Kidney epithelial cell (primary cell): Measurements from ENCODE around the gene OTOGL. TPM values are rescaled to one million over a fixed set of nuclear protein-coding genes. Genes with fewer than 3 reads are reported as not detected.

Experiments
- DNase-seq: peaks from one replicate; pipeline ENCODE4 v3.0.0-alpha.2; 2010; ENCODE audit warnings: low read depth
- H3K27me3 ChIP-seq: 2 replicates; pipeline ENCODE4 v1.6.0; 2011; ENCODE audit warnings: low read length; ENCODE audit not compliant: control insufficient read depth, insufficient read depth
- H3K36me3 ChIP-seq: 2 replicates; pipeline ENCODE4 v1.5.1; 2011; ENCODE audit warnings: low read length; ENCODE audit not compliant: control insufficient read depth, insufficient read depth
- H3K4me3 ChIP-seq: 2 replicates; pipeline ENCODE4 v1.5.1; 2011; ENCODE audit warnings: low read depth, mild to moderate bottlenecking, control low read depth, low read length
- CTCF ChIP-seq: IDR thresholded peaks from 2 replicates; pipeline ENCODE4 v1.5.1; 2011; ENCODE audit warnings: mild to moderate bottlenecking, moderate library complexity, low read length, control low read depth, inconsistent platforms; ENCODE audit not compliant: insufficient read depth, poor library complexity, severe bottlenecking
- total RNA-seq: library from RNA; depleted of rRNA; stranded (reverse); fragments of >200 nt; gene quantifications from 2 replicates; pipeline ENCODE4 v1.2.3, GENCODE V29; 2015

The OTOGL gene
- total RNA-seq, 1 donor from 2014 or later, result 0.33 TPM

- Histone ChIP-seq H3K27me3 (no peaks in the 10 kb centered on the region), H3K36me3 (no peaks in the 10 kb centered on the region), H3K4me3 (no peak overlapping the region)
- no peak for TF ChIP-seq CTCF
- DNase-seq, result no peak
These were observed 216.9 kb downstream of the OTOGL start for GRCh38 chr12:80316222-80316621.

GRCh38 chr12:80317307-80317706 lies 218.0 kb downstream of the OTOGL start:
- TF ChIP-seq CTCF, result no peak
- Histone ChIP-seq H3K36me3 (no peaks in the 10 kb centered on the region), H3K27me3 (no peaks in the 10 kb centered on the region), H3K4me3 (no peak overlapping the region)
- no peak for DNase-seq

- Histone ChIP-seq H3K36me3 (no peaks in the 10 kb centered on the region), H3K27me3 (no peaks in the 10 kb centered on the region), H3K4me3 (no peak overlapping the region)
- no peak for TF ChIP-seq CTCF
- no peak for DNase-seq
These were observed 218.6 kb downstream of the OTOGL start for GRCh38 chr12:80317899-80318298.

- H3K27me3 ChIP-seq, result no peaks in the 10 kb centered on the region
- no peak for DNase-seq
- no peak overlapping the region for H3K4me3 ChIP-seq
- no peaks in the 10 kb centered on the region for H3K36me3 ChIP-seq
- no peak for TF ChIP-seq CTCF
These were observed 220.9 kb downstream of the OTOGL start for GRCh38 chr12:80320121-80320678.

GRCh38 chr12:80321653-80322052 lies 222.3 kb downstream of the OTOGL start:
- peak; percentile 9 for DNase-seq
- TF ChIP-seq CTCF, result no peak
- no peaks in the 10 kb centered on the region for H3K36me3 ChIP-seq

More at GRCh38 chr12:80321653-80322052, 222.3 kb downstream of the OTOGL start:
- no peak overlapping the region for H3K4me3 ChIP-seq
- no peaks in the 10 kb centered on the region for H3K27me3 ChIP-seq
